ENCODE measurements around the gene MBTPS1. TPM values are rescaled to one million over a fixed set of nuclear protein-coding genes. Genes with fewer than 3 reads are reported as not detected.

MBTPS1 gene
- total RNA-seq, 4 donors from 2014 or later, result 70.0 to 116 (median 86.5) TPM

- DNase-seq (ENCODE audit: low spot score in 2 of 2), result no peak
- WGBS, result 86% methylated on average over 10 of the region's 10 CpGs
- Histone ChIP-seq H3K4me3 (no peak overlapping the region), H3K9me3 (no peaks in the 10 kb centered on the region), H3K27ac (no peak overlapping the region), H3K27me3 (no peaks in the 10 kb centered on the region), H3K4me1 (no peaks in the 10 kb centered on the region), H3K36me3 (peaks cover 99% of the 10 kb centered on the region)
- TF ChIP-seq POLR2AphosphoS5 (IDR thresholded peaks at IDR 0.05) (no peak), CTCF (IDR thresholded peaks at IDR 0.05) (no peak), POLR2A (IDR thresholded peaks at IDR 0.05) (no peak), EP300 (IDR thresholded peaks at IDR 0.05) (no peak)
Observed at GRCh38 chr16:84072014-84072413, 44.7 kb downstream of the MBTPS1 start.

DNA sequence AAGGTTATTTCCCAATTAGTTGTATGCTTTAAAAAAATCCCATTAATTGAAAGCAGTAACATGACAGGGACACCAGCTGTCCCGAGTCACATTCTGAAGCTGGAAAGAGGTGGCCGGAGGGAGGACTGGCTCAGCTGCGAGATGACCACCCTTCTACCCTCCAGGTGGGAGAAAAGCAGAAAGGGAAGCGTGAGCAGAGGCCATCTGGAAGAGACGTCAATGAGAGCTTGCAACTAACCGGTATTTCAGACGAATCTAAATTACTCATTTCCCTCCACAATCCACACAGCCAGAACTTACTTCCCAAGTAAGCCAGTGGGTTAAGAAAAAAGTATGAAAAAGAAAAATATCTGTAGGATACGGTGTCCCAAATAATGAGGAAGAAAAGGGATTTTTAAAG is 45.6 kb downstream of the MBTPS1 start:
- H3K27me3 ChIP-seq, result no peaks in the 10 kb centered on the region
- H3K36me3 ChIP-seq, result peaks cover 97% of the 10 kb centered on the region
- DNase-seq (ENCODE audit: low spot score in 2 of 2), result no peak
- H3K9me3 ChIP-seq, result no peaks in the 10 kb centered on the region
- H3K27ac ChIP-seq, result no peak overlapping the region
- H3K4me1 ChIP-seq, result no peaks in the 10 kb centered on the region
- no peak overlapping the region for H3K4me3 ChIP-seq
- 89% methylated on average over 8 of the region's 8 CpGs for WGBS
- TF ChIP-seq EP300 (IDR thresholded peaks at IDR 0.05) (no peak), POLR2A (IDR thresholded peaks at IDR 0.05) (no peak)

- 83% methylated on average over 6 of the region's 6 CpGs for WGBS
- TF ChIP-seq CTCF (IDR thresholded peaks at IDR 0.05), result no peak
- no peak for TF ChIP-seq EP300 (IDR thresholded peaks at IDR 0.05)
- no peak for TF ChIP-seq POLR2AphosphoS5 (IDR thresholded peaks at IDR 0.05)
- no peak for TF ChIP-seq POLR2A (IDR thresholded peaks at IDR 0.05)
- no peak for DNase-seq (ENCODE audit: low spot score in 2 of 2)
- no peaks in the 10 kb centered on the region for H3K4me1 ChIP-seq
- H3K27me3 ChIP-seq, result no peaks in the 10 kb centered on the region
- no peak overlapping the region for H3K27ac ChIP-seq
- H3K9me3 ChIP-seq, result no peaks in the 10 kb centered on the region
- H3K4me3 ChIP-seq, result no peak overlapping the region
- peaks cover 97% of the 10 kb centered on the region for H3K36me3 ChIP-seq
Observed at GRCh38 chr16:84069540-84069939, 47.2 kb downstream of the MBTPS1 start.

GRCh38 chr16:84068783-84069462 is 47.8 kb downstream of the MBTPS1 start:
- 85% methylated on average over 13 of the region's 13 CpGs for WGBS
- Histone ChIP-seq H3K4me1 (no peaks in the 10 kb centered on the region), H3K4me3 (no peak overlapping the region), H3K36me3 (peaks cover 97% of the 10 kb centered on the region), H3K9me3 (no peaks in the 10 kb centered on the region), H3K27me3 (no peaks in the 10 kb centered on the region), H3K27ac (no peak overlapping the region)
- no peak for TF ChIP-seq CTCF (IDR thresholded peaks at IDR 0.05)
- TF ChIP-seq POLR2A (IDR thresholded peaks at IDR 0.05), result no peak
- TF ChIP-seq EP300 (IDR thresholded peaks at IDR 0.05), result no peak
- no peak for TF ChIP-seq POLR2AphosphoS5 (IDR thresholded peaks at IDR 0.05)
- DNase-seq (ENCODE audit: low spot score in 2 of 2), result no peak

DNA sequence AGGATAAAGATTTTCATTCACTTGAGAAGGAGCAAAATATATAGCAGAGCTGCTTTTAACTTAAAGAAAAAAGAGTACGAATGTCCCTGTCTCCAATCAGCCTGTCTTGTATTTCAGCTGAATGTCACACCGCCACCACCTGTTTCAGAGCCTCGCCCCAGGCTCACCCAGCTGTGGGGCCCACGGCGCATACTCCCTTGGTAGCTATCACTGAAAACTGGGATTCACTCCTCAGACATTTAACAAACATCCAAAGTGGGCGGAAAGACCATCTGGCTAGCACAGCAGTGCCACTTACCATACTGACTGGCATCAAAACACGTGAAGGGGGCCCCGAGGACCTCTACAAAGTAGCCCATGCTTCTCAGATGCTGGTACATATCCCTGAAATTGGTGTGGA is 48.7 kb downstream of the MBTPS1 start:
- Histone ChIP-seq H3K4me3 (no peak overlapping the region), H3K9me3 (no peaks in the 10 kb centered on the region), H3K36me3 (peaks cover 96% of the 10 kb centered on the region), H3K27ac (no peak overlapping the region), H3K27me3 (no peaks in the 10 kb centered on the region), H3K4me1 (no peaks in the 10 kb centered on the region)
- DNase-seq (ENCODE audit: low spot score in 2 of 2), result no peak
- TF ChIP-seq POLR2A (IDR thresholded peaks at IDR 0.05), result no peak
- no peak for TF ChIP-seq EP300 (IDR thresholded peaks at IDR 0.05)
- TF ChIP-seq POLR2AphosphoS5 (IDR thresholded peaks at IDR 0.05), result no peak
- no peak for TF ChIP-seq CTCF (IDR thresholded peaks at IDR 0.05)
- 90% methylated on average over 8 of the region's 8 CpGs for WGBS

DNA sequence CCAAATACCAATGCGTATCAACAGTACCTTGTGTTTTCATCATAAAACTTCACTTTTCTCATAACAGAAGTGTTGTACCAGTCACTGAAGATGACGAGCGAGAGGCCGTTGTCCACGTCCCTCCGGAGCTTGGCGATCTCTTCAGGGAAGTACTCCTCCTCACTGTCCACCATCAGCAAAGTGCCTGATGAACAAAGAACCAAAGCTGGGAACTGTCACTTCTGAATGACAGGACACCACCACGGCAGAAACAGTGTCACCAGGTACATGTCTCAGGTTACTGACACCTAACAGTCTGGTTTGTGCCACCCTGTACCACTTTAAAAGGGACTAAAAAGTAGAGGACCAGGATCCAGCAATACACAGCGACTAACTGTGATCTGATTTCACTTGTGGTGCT is 49.1 kb downstream of the MBTPS1 start:
- Histone ChIP-seq H3K27ac (no peak overlapping the region), H3K27me3 (no peaks in the 10 kb centered on the region), H3K4me1 (no peaks in the 10 kb centered on the region), H3K9me3 (no peaks in the 10 kb centered on the region), H3K36me3 (peaks cover 96% of the 10 kb centered on the region), H3K4me3 (no peak overlapping the region)
- 96% methylated on average over 9 of the region's 9 CpGs for WGBS
- no peak for DNase-seq (ENCODE audit: low spot score in 2 of 2)
- TF ChIP-seq EP300 (IDR thresholded peaks at IDR 0.05) (no peak), POLR2AphosphoS5 (IDR thresholded peaks at IDR 0.05) (no peak)

All from suprapubic skin (tissue), 4 donors.